ENCODE results near the gene TIMM9.

The TIMM9 gene

DNA sequence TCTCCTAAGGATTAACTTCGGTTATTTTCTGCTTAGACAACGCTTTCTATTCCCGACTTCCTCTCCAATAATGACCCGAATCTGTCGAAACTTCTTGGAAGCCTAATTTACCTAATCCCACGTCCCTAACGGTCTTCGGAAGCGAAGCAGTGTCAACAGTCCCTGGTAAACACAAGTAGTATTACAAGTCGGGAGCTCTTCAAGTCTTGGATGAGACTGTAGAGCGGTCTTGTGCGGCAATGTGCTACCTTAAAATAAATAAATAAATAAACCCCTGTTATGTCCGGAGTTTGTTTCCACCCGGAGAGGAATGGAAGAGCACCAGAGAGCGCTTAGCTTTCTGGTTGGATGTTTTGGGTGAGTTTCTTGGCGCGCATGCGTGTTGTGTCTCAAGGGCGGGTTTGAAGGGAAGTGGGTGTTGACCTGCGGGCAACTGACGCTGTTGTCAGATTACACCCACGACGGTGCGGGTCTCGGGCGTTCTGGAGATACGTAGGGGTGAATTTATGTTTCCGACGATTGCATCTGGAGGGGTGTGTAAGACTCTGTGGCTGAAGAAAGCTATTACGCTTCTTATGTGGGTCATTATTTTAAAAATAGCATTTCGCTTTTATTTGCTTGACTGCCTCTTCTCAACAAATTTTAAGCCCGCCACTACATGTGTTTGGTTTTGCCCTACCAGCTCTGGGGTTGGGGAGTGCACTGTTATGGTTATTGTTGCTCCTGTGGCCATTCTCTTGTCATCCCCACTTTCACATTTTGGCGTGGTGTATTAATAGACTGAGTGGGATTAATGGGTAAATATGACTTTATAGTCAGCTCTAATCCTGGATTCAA is at the start of gene TIMM9, which contains the start of gene KIAA0586:
TIMM9 (minus strand) TSS at position 251 of the 837 bp plus-strand sequence. CDS start 15,586 bp downstream, outside the sequence.
KIAA0586 (plus strand) TSS at position 439 of the 837 bp plus-strand sequence. CDS start 546 bp downstream, outside the sequence.
- TF ChIP-seq, protein P1, sequence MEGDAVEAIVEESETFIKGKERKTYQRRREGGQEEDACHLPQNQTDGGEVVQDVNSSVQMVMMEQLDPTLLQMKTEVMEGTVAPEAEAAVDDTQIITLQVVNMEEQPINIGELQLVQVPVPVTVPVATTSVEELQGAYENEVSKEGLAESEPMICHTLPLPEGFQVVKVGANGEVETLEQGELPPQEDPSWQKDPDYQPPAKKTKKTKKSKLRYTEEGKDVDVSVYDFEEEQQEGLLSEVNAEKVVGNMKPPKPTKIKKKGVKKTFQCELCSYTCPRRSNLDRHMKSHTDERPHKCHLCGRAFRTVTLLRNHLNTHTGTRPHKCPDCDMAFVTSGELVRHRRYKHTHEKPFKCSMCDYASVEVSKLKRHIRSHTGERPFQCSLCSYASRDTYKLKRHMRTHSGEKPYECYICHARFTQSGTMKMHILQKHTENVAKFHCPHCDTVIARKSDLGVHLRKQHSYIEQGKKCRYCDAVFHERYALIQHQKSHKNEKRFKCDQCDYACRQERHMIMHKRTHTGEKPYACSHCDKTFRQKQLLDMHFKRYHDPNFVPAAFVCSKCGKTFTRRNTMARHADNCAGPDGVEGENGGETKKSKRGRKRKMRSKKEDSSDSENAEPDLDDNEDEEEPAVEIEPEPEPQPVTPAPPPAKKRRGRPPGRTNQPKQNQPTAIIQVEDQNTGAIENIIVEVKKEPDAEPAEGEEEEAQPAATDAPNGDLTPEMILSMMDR (IDR thresholded peaks at IDR 0.05; ENCODE audit: low read depth, low read length), result no peak
- H3K4me3 ChIP-seq (ENCODE audit: low read depth, low read length), result peak within 1 kb of the TSS; percentile 94

GRCh38 chr14:58476320-58476719 is 49.0 kb upstream of the TIMM9 start:
- TF ChIP-seq, protein P1 (IDR thresholded peaks at IDR 0.05; ENCODE audit: low read depth, low read length), result no peak
- H3K4me3 ChIP-seq (ENCODE audit: low read depth, low read length), result no peak overlapping the region

- H3K4me3 ChIP-seq (ENCODE audit: low read depth, low read length), result no peak overlapping the region
- TF ChIP-seq, protein P1 (IDR thresholded peaks at IDR 0.05; ENCODE audit: low read depth, low read length), result no peak
Measured at GRCh38 chr14:58469309-58469708, 42.0 kb upstream of the TIMM9 start.

DNA sequence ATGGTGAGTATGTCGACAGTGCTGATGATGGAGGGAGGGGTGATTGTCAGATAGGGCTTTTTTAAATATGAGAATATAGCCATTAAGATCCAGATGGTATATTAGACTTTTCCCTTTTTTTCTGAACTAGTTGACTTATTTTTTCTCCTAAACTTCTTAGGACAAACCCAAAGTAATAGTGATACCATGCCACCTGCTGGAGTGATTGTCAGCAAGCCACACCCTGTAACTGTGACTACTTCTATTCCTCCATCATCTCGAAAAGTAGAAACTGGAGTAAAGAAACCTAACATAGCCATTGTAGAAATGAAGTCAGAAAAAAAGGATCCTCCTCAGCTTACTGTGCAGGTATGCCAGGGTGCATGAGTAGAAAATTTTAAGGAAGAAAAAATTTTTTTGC is 40.2 kb upstream of the TIMM9 start:
- TF ChIP-seq, protein P1 (IDR thresholded peaks at IDR 0.05; ENCODE audit: low read depth, low read length), result no peak
- no peak overlapping the region for H3K4me3 ChIP-seq (ENCODE audit: low read depth, low read length)

GRCh38 chr14:58466459-58466858 is 39.1 kb upstream of the TIMM9 start:
- TF ChIP-seq, protein P1 (IDR thresholded peaks at IDR 0.05; ENCODE audit: low read depth, low read length), result no peak
- H3K4me3 ChIP-seq (ENCODE audit: low read depth, low read length), result no peak overlapping the region

GRCh38 chr14:58465421-58465820 is 38.1 kb upstream of the TIMM9 start:
- TF ChIP-seq, protein P1 (IDR thresholded peaks at IDR 0.05; ENCODE audit: low read depth, low read length), result no peak
- H3K4me3 ChIP-seq (ENCODE audit: low read depth, low read length), result no peak overlapping the region

- TF ChIP-seq, protein P1 (IDR thresholded peaks at IDR 0.05; ENCODE audit: low read depth, low read length), result no peak
- H3K4me3 ChIP-seq (ENCODE audit: low read depth, low read length), result no peak overlapping the region
Measured at GRCh38 chr14:58464652-58465051, 37.3 kb upstream of the TIMM9 start.
